ENCODE results near the gene FGFRL1.

FGFRL1 gene

GRCh38 chr4:1018147-1019020 lies 7.0 kb downstream of the FGFRL1 start:
- no peak for DNase-seq (ENCODE audit: low read depth, low spot score)
- H3K27ac ChIP-seq (ENCODE audit: low read length), result no peak overlapping the region
- H3K4me1 ChIP-seq (ENCODE audit: control insufficient read depth, insufficient read depth, low read length), result peaks cover 1% of the 10 kb centered on the region; the same call in 1 of the 2 replicates
- H3K27me3 ChIP-seq (ENCODE audit: control insufficient read depth, insufficient read depth, low read length), result no peaks in the 10 kb centered on the region
- WGBS (ENCODE audit: insufficient coverage, insufficient read length), result no CpG with 5 or more reads among the region's 29 CpGs
- no peaks in the 10 kb centered on the region for H3K9me3 ChIP-seq (ENCODE audit: control insufficient read depth, insufficient read depth, low read length)
- H3K4me3 ChIP-seq (ENCODE audit: low read length), result no peak overlapping the region
- no peaks in the 10 kb centered on the region; the same call in 1 of the 2 replicates for H3K36me3 ChIP-seq (ENCODE audit: control insufficient read depth, insufficient read depth, low read length)

- no CpG with 5 or more reads among the region's 9 CpGs for WGBS (ENCODE audit: insufficient coverage, insufficient read length)
Observed at GRCh38 chr4:1019320-1019719, 7.9 kb downstream of the FGFRL1 start.

GRCh38 chr4:1019729-1020470 lies 8.5 kb downstream of the FGFRL1 start:
- Histone ChIP-seq H3K36me3 (ENCODE audit: control insufficient read depth, insufficient read depth, low read length) (peaks cover 2% of the 10 kb centered on the region; the same call in 1 of the 2 replicates), H3K4me1 (ENCODE audit: control insufficient read depth, insufficient read depth, low read length) (peaks cover 1% of the 10 kb centered on the region; the same call in 1 of the 2 replicates), H3K27ac (ENCODE audit: low read length) (no peak overlapping the region), H3K4me3 (ENCODE audit: low read length) (no peak overlapping the region), H3K27me3 (ENCODE audit: control insufficient read depth, insufficient read depth, low read length) (no peaks in the 10 kb centered on the region), H3K9me3 (ENCODE audit: control insufficient read depth, insufficient read depth, low read length) (no peaks in the 10 kb centered on the region)
- no peak for DNase-seq (ENCODE audit: low read depth, low spot score)
- WGBS (ENCODE audit: insufficient coverage, insufficient read length), result no CpG with 5 or more reads among the region's 23 CpGs

More at GRCh38 chr4:1019320-1019719, 7.9 kb downstream of the FGFRL1 start:
- Histone ChIP-seq H3K36me3 (ENCODE audit: control insufficient read depth, insufficient read depth, low read length) (peaks cover under 1% of the 10 kb centered on the region; the same call in 1 of the 2 replicates), H3K27ac (ENCODE audit: low read length) (no peak overlapping the region), H3K4me3 (ENCODE audit: low read length) (no peak overlapping the region), H3K4me1 (ENCODE audit: control insufficient read depth, insufficient read depth, low read length) (peaks cover 1% of the 10 kb centered on the region; the same call in 1 of the 2 replicates), H3K9me3 (ENCODE audit: control insufficient read depth, insufficient read depth, low read length) (no peaks in the 10 kb centered on the region), H3K27me3 (ENCODE audit: control insufficient read depth, insufficient read depth, low read length) (no peaks in the 10 kb centered on the region)
- no peak for DNase-seq (ENCODE audit: low read depth, low spot score)

DNA sequence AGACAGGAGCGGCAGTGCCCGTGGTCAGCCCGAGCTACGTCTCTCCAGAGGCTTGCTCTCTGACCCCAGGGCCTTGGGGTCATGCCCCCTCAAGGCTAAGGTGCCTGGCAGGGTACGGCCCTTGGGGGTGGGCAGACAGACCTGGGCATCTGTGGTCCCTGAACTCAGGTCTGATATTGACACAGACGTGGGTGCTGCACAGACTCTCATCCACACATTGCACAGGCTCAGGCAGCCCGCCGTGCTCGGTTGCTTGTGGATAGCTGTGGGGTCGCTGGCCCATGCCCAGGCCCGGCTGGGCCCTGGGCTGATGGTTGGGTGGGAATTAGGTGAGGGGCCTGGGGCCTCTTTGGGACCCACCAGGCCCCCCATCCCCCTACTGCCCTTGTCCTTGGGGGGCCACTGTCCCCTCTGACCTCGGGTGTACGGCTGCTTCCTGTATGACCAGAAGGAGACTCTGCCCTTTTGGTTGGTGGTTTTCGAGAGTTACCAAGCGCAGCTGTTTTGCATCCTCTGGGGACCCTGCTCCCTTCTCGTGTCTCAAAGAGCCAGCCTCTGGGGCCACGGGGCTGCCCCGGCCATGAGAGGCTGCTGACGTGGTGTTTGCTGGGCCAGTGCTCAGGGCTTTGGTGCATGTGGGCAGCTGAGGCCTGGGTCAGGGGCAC lies 10.1 kb downstream of the FGFRL1 start:
- no peak overlapping the region for H3K4me3 ChIP-seq (ENCODE audit: low read length)
- no peak for DNase-seq (ENCODE audit: low read depth, low spot score)
- no peaks in the 10 kb centered on the region for H3K9me3 ChIP-seq (ENCODE audit: control insufficient read depth, insufficient read depth, low read length)
- H3K4me1 ChIP-seq (ENCODE audit: control insufficient read depth, insufficient read depth, low read length), result peaks cover 1% of the 10 kb centered on the region; the same call in 1 of the 2 replicates
- WGBS (ENCODE audit: insufficient coverage, insufficient read length), result no CpG with 5 or more reads among the region's 19 CpGs
- H3K36me3 ChIP-seq (ENCODE audit: control insufficient read depth, insufficient read depth, low read length), result peaks cover 11% of the 10 kb centered on the region
- no peak overlapping the region for H3K27ac ChIP-seq (ENCODE audit: low read length)
- no peaks in the 10 kb centered on the region for H3K27me3 ChIP-seq (ENCODE audit: control insufficient read depth, insufficient read depth, low read length)

- no CpG with 5 or more reads among the region's 46 CpGs for WGBS (ENCODE audit: insufficient coverage, insufficient read length)
- H3K4me1 ChIP-seq (ENCODE audit: control insufficient read depth, insufficient read depth, low read length), result peaks cover 1% of the 10 kb centered on the region; the same call in 1 of the 2 replicates
- no peaks in the 10 kb centered on the region for H3K27me3 ChIP-seq (ENCODE audit: control insufficient read depth, insufficient read depth, low read length)
- no peak overlapping the region for H3K27ac ChIP-seq (ENCODE audit: low read length)
- no peak for DNase-seq (ENCODE audit: low read depth, low spot score)
- H3K9me3 ChIP-seq (ENCODE audit: control insufficient read depth, insufficient read depth, low read length), result no peaks in the 10 kb centered on the region
- no peak overlapping the region for H3K4me3 ChIP-seq (ENCODE audit: low read length)
- H3K36me3 ChIP-seq (ENCODE audit: control insufficient read depth, insufficient read depth, low read length), result peaks cover 11% of the 10 kb centered on the region
Observed at GRCh38 chr4:1022051-1022738, 10.8 kb downstream of the FGFRL1 start.

- DNase-seq (ENCODE audit: low read depth, low spot score), result no peak
- Histone ChIP-seq H3K4me3 (ENCODE audit: low read length) (no peak overlapping the region), H3K4me1 (ENCODE audit: control insufficient read depth, insufficient read depth, low read length) (peaks cover 1% of the 10 kb centered on the region; the same call in 1 of the 2 replicates), H3K27me3 (ENCODE audit: control insufficient read depth, insufficient read depth, low read length) (no peaks in the 10 kb centered on the region), H3K36me3 (ENCODE audit: control insufficient read depth, insufficient read depth, low read length) (peaks cover 11% of the 10 kb centered on the region), H3K27ac (ENCODE audit: low read length) (no peak overlapping the region), H3K9me3 (ENCODE audit: control insufficient read depth, insufficient read depth, low read length) (no peaks in the 10 kb centered on the region)
- no CpG with 5 or more reads among the region's 19 CpGs for WGBS (ENCODE audit: insufficient coverage, insufficient read length)
Observed at GRCh38 chr4:1022739-1023066, 11.3 kb downstream of the FGFRL1 start.

- no peak overlapping the region for H3K4me3 ChIP-seq (ENCODE audit: low read length)
- H3K27me3 ChIP-seq (ENCODE audit: control insufficient read depth, insufficient read depth, low read length), result no peaks in the 10 kb centered on the region
- DNase-seq (ENCODE audit: low read depth, low spot score), result no peak
- H3K4me1 ChIP-seq (ENCODE audit: control insufficient read depth, insufficient read depth, low read length), result peaks cover 1% of the 10 kb centered on the region; the same call in 1 of the 2 replicates
- peaks cover 11% of the 10 kb centered on the region for H3K36me3 ChIP-seq (ENCODE audit: control insufficient read depth, insufficient read depth, low read length)
- no CpG with 5 or more reads among the region's 20 CpGs for WGBS (ENCODE audit: insufficient coverage, insufficient read length)
- H3K27ac ChIP-seq (ENCODE audit: low read length), result no peak overlapping the region
- no peaks in the 10 kb centered on the region for H3K9me3 ChIP-seq (ENCODE audit: control insufficient read depth, insufficient read depth, low read length)
Observed at GRCh38 chr4:1023075-1023640, 11.7 kb downstream of the FGFRL1 start.

DNA sequence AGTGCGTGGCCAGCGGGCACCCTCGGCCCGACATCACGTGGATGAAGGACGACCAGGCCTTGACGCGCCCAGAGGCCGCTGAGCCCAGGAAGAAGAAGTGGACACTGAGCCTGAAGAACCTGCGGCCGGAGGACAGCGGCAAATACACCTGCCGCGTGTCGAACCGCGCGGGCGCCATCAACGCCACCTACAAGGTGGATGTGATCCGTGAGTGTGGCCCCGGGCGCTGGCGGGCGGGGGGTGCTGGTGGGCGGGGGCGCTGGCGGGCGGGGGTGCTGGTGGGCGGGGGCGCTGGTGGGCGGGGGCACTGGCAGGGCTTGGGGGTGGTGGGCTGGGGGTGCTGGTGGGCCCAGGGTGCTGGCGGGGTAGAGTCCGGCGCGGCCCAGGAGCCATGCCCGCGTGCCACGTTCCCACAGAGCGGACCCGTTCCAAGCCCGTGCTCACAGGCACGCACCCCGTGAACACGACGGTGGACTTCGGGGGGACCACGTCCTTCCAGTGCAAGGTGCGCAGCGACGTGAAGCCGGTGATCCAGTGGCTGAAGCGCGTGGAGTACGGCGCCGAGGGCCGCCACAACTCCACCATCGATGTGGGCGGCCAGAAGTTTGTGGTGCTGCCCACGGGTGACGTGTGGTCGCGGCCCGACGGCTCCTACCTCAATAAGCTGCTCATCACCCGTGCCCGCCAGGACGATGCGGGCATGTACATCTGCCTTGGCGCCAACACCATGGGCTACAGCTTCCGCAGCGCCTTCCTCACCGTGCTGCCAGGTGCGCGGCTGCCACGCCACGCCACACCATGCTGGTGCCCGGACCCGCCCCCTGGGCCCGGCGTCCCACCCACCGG lies 12.7 kb downstream of the FGFRL1 start:
- DNase-seq (ENCODE audit: low read depth, low spot score), result no peak
- no peak overlapping the region for H3K27ac ChIP-seq (ENCODE audit: low read length)
- H3K4me3 ChIP-seq (ENCODE audit: low read length), result no peak overlapping the region
- no peaks in the 10 kb centered on the region for H3K27me3 ChIP-seq (ENCODE audit: control insufficient read depth, insufficient read depth, low read length)
- peaks cover 1% of the 10 kb centered on the region; the same call in 1 of the 2 replicates for H3K4me1 ChIP-seq (ENCODE audit: control insufficient read depth, insufficient read depth, low read length)
- no CpG with 5 or more reads among the region's 83 CpGs for WGBS (ENCODE audit: insufficient coverage, insufficient read length)
- peaks cover 11% of the 10 kb centered on the region for H3K36me3 ChIP-seq (ENCODE audit: control insufficient read depth, insufficient read depth, low read length)
- H3K9me3 ChIP-seq (ENCODE audit: control insufficient read depth, insufficient read depth, low read length), result no peaks in the 10 kb centered on the region

GRCh38 chr4:1024882-1025545 lies 13.6 kb downstream of the FGFRL1 start:
- H3K9me3 ChIP-seq (ENCODE audit: control insufficient read depth, insufficient read depth, low read length), result no peaks in the 10 kb centered on the region
- H3K36me3 ChIP-seq (ENCODE audit: control insufficient read depth, insufficient read depth, low read length), result peaks cover 11% of the 10 kb centered on the region
- DNase-seq (ENCODE audit: low read depth, low spot score), result no peak
- peaks cover 1% of the 10 kb centered on the region; the same call in 1 of the 2 replicates for H3K4me1 ChIP-seq (ENCODE audit: control insufficient read depth, insufficient read depth, low read length)
- H3K27ac ChIP-seq (ENCODE audit: low read length), result no peak overlapping the region
- no peak overlapping the region for H3K4me3 ChIP-seq (ENCODE audit: low read length)
- no peaks in the 10 kb centered on the region for H3K27me3 ChIP-seq (ENCODE audit: control insufficient read depth, insufficient read depth, low read length)
- WGBS (ENCODE audit: insufficient coverage, insufficient read length), result no CpG with 5 or more reads among the region's 32 CpGs
